ENCODE data around the gene COQ6. TPM values are rescaled to one million over a fixed set of nuclear protein-coding genes. Genes with fewer than 3 reads are reported as not detected.
"Not testable (repeated sequence)": the region's sequence is repeated elsewhere in the genome, so short reads cannot be mapped to it uniquely, and the experiment has no call there.

The COQ6 gene
- polyA plus RNA-seq, 1 donor = 49.3 TPM

DNA sequence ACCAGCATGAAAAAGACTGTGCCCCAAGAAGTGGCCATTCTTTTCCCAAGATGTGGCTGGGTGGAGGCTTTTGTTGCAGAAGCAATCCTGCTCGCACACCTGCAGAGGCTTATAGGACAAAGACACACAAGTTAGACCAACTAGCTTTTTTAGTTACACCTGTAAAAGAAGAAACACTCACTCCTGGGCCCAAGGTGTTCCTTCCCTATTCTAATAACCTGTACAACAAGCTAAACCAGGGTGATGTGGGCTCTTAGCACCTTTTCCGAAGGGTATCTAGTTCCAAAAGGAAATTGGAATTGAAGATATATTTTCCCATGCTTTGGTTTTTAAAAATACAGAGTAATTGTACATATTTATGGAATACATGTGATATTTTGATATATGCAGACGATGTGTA is 38.0 kb downstream of the COQ6 start:
- DNase-seq = no peak

DNA sequence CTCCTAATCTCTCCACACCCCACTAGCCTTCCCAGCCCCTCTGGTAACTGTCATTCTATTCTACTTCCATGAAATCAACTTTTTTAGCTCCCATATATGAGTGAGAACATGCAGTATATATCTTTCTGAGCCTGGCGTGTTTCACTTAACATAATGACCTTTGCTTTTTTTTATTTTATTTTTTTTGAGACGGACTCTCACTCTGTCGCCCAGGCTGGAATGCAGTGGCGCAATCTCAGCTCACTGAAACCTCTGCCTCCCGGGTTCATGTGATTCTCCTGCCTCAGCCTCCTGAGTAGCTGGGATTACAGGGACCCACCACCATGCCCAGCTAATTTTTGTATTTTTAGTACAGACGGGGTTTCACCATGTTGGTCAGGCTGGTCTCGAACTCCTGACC is 38.6 kb downstream of the COQ6 start:
- DNase-seq = not testable (repeated sequence)

DNA sequence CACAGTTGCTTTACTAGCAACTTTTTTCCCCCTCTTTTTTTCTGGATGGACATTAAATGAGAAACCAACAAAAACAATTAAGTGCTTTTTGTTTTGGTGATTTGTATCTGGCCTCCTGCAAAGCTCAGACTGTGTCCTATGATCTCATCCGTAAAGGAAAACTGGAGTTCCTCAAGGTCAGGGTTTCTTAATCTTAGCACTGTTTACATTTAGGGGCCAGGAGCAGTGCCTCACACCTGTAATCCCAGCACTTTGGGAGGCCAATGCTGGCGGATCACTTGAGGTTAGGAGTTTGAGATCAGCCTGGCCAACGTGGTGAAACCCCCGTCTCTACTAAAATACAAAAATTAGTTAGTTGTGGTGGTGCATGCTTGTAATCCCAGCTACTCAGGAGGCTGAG is 41.0 kb downstream of the COQ6 start:
- no peak for DNase-seq

DNA sequence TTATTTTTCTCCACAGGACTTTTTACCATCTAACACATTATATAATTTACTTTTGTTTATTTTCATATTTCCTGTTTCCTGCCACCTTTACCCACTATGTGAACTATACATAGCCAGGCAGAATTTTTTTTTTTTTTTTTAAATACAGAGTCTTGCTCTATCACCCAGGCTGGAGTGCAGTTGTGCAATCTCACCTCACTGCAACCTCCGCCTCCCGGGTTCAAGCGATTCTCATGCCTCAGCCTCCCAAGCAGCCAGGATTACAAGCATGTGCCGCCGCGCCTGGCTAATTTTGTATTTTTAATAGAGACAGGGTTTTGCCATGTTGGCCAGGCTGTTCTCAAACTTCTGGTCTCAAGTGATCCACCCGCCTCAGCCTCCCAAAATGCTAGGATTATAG is 44.8 kb downstream of the COQ6 start:
- not testable (repeated sequence) for DNase-seq

DNA sequence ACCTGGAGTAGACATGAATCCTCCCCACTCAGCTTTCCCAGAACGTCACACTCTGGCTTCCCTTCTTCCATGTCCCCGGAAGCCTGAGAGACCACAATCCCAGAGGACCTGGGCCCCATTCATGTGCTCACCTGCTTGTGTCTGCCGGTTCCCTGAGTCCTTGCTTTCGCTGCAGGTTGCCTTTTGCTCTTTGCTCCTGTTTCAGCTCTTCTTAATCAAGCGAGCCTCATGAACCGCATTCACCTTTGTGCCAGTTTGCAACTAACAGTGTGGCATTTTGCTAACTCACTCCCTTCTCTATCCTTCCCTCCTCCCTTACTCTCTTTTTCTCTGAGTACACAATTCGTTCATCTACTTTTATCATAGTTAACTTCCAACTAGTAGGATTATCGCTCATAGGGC is 45.9 kb downstream of the COQ6 start:
- no peak for DNase-seq

DNA sequence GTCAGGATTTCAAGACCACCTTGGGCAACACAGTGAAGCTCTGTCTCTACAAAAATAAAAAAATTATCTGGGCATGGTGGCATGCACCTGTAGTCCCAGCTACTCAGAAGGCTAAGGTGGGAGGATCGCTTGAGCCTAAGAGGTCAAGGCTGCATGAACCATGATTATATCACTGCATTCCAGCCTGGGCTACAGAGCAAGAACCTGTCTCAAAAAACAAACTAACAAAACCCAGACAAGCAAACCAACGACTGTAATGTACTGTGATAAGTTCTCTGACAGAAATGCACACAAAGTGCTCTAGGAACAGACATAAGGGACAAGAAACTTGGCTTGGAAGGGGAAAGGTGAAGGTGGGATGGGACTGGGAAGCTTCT is 46.6 kb downstream of the COQ6 start:
- DNase-seq = no peak

DNA sequence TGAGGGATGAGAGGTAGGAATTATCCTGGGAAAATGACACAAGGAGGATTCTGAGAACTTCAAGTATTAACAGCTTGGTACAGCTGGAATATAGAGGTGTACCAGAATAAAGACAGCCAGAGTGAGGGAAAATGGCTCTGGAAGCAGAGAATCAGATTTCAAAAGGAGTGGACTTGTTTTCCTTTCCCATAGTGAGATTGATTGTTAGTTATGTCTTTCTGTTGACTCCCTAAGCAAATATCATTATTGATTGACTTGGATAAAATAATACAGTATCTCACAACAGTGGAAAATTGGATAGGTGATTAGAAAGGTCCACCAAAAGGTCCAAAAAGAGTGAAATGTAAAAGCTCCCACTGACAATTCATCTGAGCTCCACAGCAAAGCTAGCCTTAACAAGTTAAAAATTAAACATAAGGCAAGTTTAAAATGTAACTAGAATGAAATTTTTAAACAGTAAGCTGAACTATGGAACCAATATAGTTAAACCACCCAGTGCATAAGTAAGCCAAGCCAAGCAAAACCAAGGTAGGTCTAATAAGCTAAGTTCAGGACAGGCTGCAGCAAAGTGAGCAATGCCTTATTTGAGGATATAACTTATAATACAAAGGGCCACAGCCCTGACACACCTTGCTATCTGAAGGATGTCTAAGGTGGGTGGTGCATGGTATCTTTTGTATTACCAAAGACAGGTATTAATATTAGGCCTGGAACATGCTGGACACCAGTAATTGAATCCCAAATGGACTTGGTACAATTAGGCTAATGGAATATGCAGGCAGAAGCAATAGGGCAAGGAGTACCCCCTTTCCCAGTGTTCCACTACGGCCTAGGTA is 47.2 kb downstream of the COQ6 start:
- DNase-seq = no peak

DNA sequence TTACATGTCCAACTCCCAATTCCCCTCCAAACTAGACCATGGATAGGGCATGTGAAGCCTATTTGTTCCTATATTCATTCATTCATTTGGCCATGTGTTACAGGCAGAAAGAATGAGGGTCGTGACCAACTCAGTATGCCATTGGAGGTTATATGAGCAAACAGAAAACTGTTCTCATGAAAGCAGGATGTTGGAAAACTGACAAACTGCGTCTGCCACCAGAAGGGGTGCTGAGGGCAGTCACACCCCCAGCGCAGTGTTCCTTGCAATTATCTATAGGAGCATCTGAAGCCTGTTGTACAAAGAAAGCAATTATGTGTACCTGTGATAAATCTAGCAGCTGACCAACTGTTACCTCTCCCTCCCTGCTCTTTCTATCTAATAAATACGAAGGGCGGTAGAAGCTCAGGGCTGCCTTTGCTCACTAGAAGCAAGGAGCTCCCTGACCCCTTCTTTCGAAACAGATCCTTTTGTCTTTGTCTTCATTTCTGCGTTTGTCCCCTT is 47.9 kb downstream of the COQ6 start:
- DNase-seq = no peak

DNA sequence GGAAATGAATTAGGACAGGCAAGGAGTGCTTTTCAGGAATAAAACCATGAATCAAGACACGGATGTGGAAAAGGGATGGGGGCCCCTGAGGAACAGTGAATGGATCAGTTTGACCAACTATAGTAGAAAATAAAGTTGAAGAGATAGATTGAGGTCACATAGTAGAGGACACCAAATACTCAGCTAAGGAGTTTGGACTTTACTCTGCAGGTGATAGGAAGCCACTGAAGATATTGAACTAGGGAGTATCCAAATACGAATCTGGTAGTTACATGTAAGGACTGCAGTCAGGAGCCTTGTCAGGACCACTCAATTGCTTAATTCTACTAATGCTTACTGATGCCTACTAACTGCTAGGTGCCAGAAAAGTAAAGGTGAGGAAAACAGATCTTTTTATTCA is 48.6 kb downstream of the COQ6 start:
- no peak for DNase-seq

DNA sequence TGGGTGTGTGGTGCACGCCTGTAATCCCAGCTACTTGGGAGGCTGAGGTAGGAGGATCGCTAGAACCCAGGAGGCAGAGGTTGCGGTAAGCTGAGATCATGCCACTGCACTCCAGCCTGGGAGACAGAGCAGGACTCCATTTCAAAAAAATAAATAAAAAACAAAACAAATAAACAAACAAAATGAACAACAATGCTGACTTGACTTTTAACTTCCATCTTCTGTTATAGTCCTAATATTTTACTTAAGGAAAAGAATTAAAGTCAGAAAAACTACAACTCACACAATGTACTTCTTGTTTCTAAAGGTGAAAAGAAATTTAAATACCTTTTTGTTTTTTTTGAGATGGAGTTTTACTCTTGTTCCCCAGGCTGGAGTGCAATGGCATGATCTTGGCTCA is 55.6 kb downstream of the COQ6 start:
- not testable (repeated sequence) for DNase-seq

DNA sequence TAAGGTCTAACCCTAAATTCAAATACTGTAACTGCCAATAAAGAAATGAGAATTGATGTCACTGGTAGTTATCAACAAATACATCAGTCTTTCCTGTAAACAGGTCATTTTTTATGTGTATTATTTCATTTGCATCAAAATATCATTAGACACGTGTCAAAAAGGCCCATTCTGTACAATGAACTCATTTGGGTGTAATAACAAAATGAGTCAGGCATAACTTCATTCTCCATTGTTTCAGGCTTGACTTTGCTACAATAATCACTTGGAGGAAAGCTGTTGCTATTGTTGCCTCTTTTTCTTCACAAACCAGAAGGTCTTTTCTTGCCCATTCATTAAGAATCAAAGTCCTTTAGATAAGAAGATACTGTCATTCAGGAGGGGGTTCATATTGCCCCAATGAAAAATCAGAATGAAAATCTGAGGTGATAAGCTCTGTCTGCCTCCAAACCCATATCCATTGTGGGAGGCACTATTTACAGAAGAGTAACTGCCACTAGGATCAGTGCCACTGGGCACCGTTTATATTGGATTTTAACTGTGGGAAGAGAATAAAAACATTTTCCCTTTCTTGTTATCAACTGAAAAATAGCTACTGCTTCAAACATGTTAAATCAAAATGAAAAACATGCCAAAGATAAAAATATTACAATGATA is 58.9 kb downstream of the COQ6 start:
- DNase-seq = no peak

Other genes with a start within 250 kb of the COQ6 start
- 28.1 TPM for gene PNMA1, start 235.9 kb upstream of the COQ6 start, polyA plus RNA-seq (ENCODE audit: insufficient read length)
- 8.6 TPM for gene PTGR2, start 98.5 kb upstream of the COQ6 start, polyA plus RNA-seq (ENCODE audit: insufficient read length)
- 28.2 TPM for gene ZNF410, start 63.4 kb upstream of the COQ6 start, polyA plus RNA-seq (ENCODE audit: insufficient read length)
- gene FAM161B, start 208 bp upstream of the COQ6 start, polyA plus RNA-seq (ENCODE audit: insufficient read length) = 11.1 TPM
- 14.6 TPM for gene ENTPD5, start 69.0 kb downstream of the COQ6 start, polyA plus RNA-seq (ENCODE audit: insufficient read length)
- gene BBOF1, start 69.0 kb downstream of the COQ6 start, polyA plus RNA-seq (ENCODE audit: insufficient read length) = 6.0 TPM
- 16.0 TPM for gene ALDH6A1, start 134.2 kb downstream of the COQ6 start, polyA plus RNA-seq (ENCODE audit: insufficient read length)
- 11.2 TPM for gene LIN52, start 134.7 kb downstream of the COQ6 start, polyA plus RNA-seq (ENCODE audit: insufficient read length)

Measured in hindlimb muscle (tissue), 1 donor.